Duodenal mucosa (tissue), 2 donors: ENCODE data around the gene ABCC12.

Experiments used
- H3K27ac ChIP-seq: one replicate; pipeline ENCODE4 v1.7.0; 2013; ENCODE audit warnings: low read depth, low read length
- H3K27me3 ChIP-seq, 2 donors: one replicate each; pipeline ENCODE4 v1.7.0; 2013; ENCODE audit warnings: low read length in 2 of 2, control low read depth in 1 of 2; ENCODE audit not compliant: insufficient read depth in 2 of 2, control insufficient read depth in 1 of 2
- H3K36me3 ChIP-seq, 2 donors: one replicate each; pipeline ENCODE4 v1.7.0; 2013; ENCODE audit warnings: low read length in 2 of 2, control low read depth in 1 of 2; ENCODE audit not compliant: insufficient read depth in 2 of 2, control insufficient read depth in 1 of 2
- H3K4me1 ChIP-seq, 2 donors: one replicate each; pipeline ENCODE4 v1.7.0; 2013; ENCODE audit warnings: low read length in 2 of 2, control low read depth in 1 of 2; ENCODE audit not compliant: insufficient read depth in 2 of 2, control insufficient read depth in 1 of 2
- H3K4me3 ChIP-seq, 2 donors: one replicate each; pipeline ENCODE4 v1.7.0; 2013; ENCODE audit warnings: low read length in 2 of 2, low read depth in 1 of 2
- H3K9ac ChIP-seq, 2 donors: one replicate each; pipeline ENCODE4 v1.7.0; 2013; ENCODE audit warnings: low read length in 2 of 2, low read depth in 1 of 2
- H3K9me3 ChIP-seq, 2 donors: one replicate each; pipeline ENCODE4 v1.7.0; 2013; ENCODE audit warnings: low read length in 2 of 2, control low read depth in 1 of 2; ENCODE audit not compliant: control insufficient read depth in 1 of 2

ABCC12 gene

GRCh38 chr16:48155926-48156789 is at the start of gene ABCC12:
TSS of gene ABCC12 (minus strand) at chr16:48155993. CDS start at chr16:48146424, 9,569 bp downstream.
- Histone ChIP-seq H3K9me3 (no peaks in the 10 kb centered on the region), H3K4me3 (no peak within 1 kb of the TSS), H3K4me1 (no peaks in the 10 kb centered on the region), H3K27ac (no peak within 1 kb of the TSS), H3K36me3 (no peaks in the 10 kb centered on the region), H3K27me3 (no peaks in the 10 kb centered on the region), H3K9ac (no peak within 1 kb of the TSS)

GRCh38 chr16:48204825-48205151 is 49.0 kb upstream of the ABCC12 start:
- no peaks in the 10 kb centered on the region for H3K27me3 ChIP-seq
- H3K9ac ChIP-seq = no peak overlapping the region
- no peaks in the 10 kb centered on the region for H3K9me3 ChIP-seq
- H3K4me1 ChIP-seq = peaks cover 12 to 32% of the 10 kb centered on the region in 2 donors
- no peak overlapping the region for H3K4me3 ChIP-seq
- no peak overlapping the region for H3K27ac ChIP-seq
- no peaks in the 10 kb centered on the region for H3K36me3 ChIP-seq

DNA sequence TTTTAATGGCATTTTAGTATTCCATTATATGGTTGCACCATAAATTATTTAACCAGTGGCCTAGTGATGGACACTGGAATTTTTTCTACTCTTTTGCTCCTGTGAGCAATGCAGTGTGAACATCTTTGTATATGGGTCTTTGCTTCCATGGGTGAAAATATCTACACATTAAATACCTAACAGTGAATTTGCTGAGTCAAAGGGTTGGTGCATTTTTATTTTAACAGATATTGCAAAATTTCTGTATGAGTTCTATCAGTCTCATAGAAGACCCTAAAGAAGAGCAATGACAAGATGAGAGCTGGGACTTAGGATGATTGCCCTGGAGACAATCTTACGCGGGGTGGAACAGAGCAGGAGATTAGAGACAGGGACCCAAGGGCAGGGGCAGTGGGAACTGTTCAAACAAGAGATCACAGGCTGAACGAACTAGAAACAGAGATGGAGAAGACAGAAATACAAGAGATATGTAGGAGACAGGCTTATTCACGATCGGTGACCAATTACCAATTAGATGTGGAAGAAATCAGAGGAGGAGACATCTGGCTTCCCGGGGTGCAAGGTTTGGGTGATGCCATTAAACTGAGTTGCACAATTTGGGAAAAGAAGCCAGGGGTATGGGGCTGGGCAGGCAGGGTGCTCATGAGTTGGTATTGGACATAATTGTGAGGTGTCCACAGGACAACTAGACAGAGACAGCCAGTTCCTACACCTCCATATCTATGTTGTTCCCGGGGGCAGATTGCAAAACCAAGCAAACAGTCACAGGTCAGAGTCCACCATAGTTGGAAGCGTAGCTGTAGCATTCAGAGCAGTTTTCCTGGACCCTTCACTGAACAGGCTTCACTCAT is 48.4 kb upstream of the ABCC12 start:
- Histone ChIP-seq H3K27ac (no peak overlapping the region), H3K36me3 (no peaks in the 10 kb centered on the region), H3K9ac (no peak overlapping the region), H3K27me3 (no peaks in the 10 kb centered on the region), H3K4me1 (peaks cover 12 to 32% of the 10 kb centered on the region in 2 donors), H3K9me3 (no peaks in the 10 kb centered on the region), H3K4me3 (no peak overlapping the region)

GRCh38 chr16:48201515-48202201 is 45.9 kb upstream of the ABCC12 start:
- H3K27ac ChIP-seq = no peak overlapping the region
- H3K9ac ChIP-seq = no peak overlapping the region
- H3K36me3 ChIP-seq = no peaks in the 10 kb centered on the region
- no peak overlapping the region for H3K4me3 ChIP-seq
- no peaks in the 10 kb centered on the region for H3K27me3 ChIP-seq
- no peaks in the 10 kb centered on the region for H3K9me3 ChIP-seq
- peaks cover 12 to 32% of the 10 kb centered on the region in 2 donors for H3K4me1 ChIP-seq

GRCh38 chr16:48197294-48197693 is 41.5 kb upstream of the ABCC12 start:
- Histone ChIP-seq H3K4me1 (peaks cover 0 to 7% of the 10 kb centered on the region in 2 donors), H3K9ac (no peak overlapping the region), H3K36me3 (no peaks in the 10 kb centered on the region), H3K9me3 (no peaks in the 10 kb centered on the region), H3K27me3 (no peaks in the 10 kb centered on the region), H3K4me3 (no peak overlapping the region), H3K27ac (no peak overlapping the region)

GRCh38 chr16:48194828-48195556 is 39.2 kb upstream of the ABCC12 start:
- Histone ChIP-seq H3K4me1 (no peaks in the 10 kb centered on the region), H3K36me3 (no peaks in the 10 kb centered on the region), H3K9me3 (no peaks in the 10 kb centered on the region), H3K4me3 (no peak overlapping the region), H3K27me3 (no peaks in the 10 kb centered on the region), H3K9ac (no peak overlapping the region), H3K27ac (no peak overlapping the region)

DNA sequence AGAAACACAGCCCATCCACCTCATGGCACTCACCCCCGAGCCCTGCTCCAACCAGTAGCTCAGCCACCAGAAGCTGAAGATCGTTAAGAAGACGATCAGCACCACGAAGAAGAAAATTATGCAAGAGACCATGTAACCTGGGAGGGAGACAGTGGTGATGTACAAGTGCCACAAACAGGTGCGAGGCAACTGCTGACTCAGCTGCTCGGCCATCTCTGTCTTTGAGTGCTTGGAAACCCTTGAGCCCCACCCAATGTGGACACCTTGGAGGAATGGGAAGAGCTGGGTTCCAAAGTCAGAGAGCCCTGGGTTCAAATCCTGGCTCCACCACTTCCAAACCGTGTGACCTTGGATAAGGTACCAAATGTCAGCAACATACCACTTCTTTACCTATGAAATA is 38.1 kb upstream of the ABCC12 start:
- Histone ChIP-seq H3K4me3 (no peak overlapping the region), H3K27me3 (no peaks in the 10 kb centered on the region), H3K9ac (no peak overlapping the region), H3K9me3 (no peaks in the 10 kb centered on the region), H3K27ac (no peak overlapping the region), H3K4me1 (peaks cover 0 to 4% of the 10 kb centered on the region in 2 donors), H3K36me3 (no peaks in the 10 kb centered on the region)

DNA sequence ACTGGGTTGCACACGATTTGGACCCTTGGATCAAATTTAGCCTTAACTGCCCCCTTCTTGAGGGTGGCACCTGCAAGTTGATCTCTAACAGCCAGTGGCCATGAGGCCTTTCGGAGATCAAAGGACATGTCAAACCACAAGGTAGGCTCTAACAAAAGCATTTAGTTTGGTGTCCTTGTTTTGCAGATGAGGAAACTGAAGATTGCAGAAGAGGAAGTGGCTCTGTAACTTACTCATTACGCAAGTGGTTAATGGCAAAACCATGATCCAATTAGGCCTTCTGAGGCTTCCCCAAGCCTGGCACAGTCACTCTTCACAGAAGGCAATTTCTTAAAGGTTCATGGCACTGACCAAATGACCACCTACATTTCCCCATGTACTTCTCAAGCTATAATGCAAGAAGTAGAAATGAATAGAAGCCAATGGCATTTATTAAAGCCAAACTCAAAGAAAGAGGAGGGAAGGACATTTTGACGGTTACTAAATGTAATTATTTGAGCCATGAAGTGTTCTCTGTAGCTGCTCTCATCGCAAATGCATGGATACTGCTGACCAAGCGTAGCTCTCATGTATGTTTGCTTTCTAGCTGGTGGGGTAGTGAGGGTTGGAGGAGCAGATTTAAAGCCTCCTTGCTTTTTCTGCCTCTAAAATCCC is 32.8 kb upstream of the ABCC12 start:
- H3K9me3 ChIP-seq = no peaks in the 10 kb centered on the region
- H3K27ac ChIP-seq = no peak overlapping the region
- H3K4me1 ChIP-seq = peaks cover 0 to 6% of the 10 kb centered on the region in 2 donors
- H3K9ac ChIP-seq = no peak overlapping the region
- H3K4me3 ChIP-seq = no peak overlapping the region
- no peaks in the 10 kb centered on the region for H3K27me3 ChIP-seq
- H3K36me3 ChIP-seq = no peaks in the 10 kb centered on the region

GRCh38 chr16:48187779-48188178 is 32.0 kb upstream of the ABCC12 start:
- Histone ChIP-seq H3K4me3 (no peak overlapping the region), H3K4me1 (peaks cover 0 to 6% of the 10 kb centered on the region in 2 donors), H3K9ac (no peak overlapping the region), H3K27me3 (no peaks in the 10 kb centered on the region), H3K9me3 (no peaks in the 10 kb centered on the region), H3K36me3 (no peaks in the 10 kb centered on the region), H3K27ac (no peak overlapping the region)
